H1 (cell line): Measurements from ENCODE around the gene HHIP. TPM values are rescaled to one million over a fixed set of nuclear protein-coding genes. Genes with fewer than 3 reads are reported as not detected.

ENCODE experiments used
- CTCF ChIA-PET: fragments of 300-600 bp; sonication (Branson Sonifier 250); formaldehyde crosslinking; loops from one replicate; lab custom pipeline; 2021; ENCODE audit not compliant: partially characterized antibody; lab: Charles Lee
- POLR2A ChIA-PET: fragments of 300-600 bp; sonication (Branson Sonifier 250); formaldehyde crosslinking; loops from one replicate; lab custom pipeline; 2021; ENCODE audit warnings: inconsistent platforms; ENCODE audit not compliant: partially characterized antibody; lab: Charles Lee
- DNase-seq, 2 experiments: peaks; one replicate each; pipeline versions ENCODE4 v3.0.0 to v3.0.0-alpha.2; 2010 to 2022; ENCODE audit warnings: low spot score in 2 of 2, low read depth in 1 of 2, mixed read lengths in 1 of 2
- FAIRE-seq: peaks from 2 replicates; lab custom pipeline; 2011; peaks lifted over from hg19 to GRCh38; lab: Jason Lieb, UNC
- H2AFZ ChIP-seq: 2 replicates; pipeline ENCODE4 v1.8.1; 2012; ENCODE audit warnings: low read length, inconsistent platforms
- H2AK5ac ChIP-seq: 2 replicates; pipeline ENCODE4 v1.6.1; 2013; ENCODE audit warnings: low read depth, low read length
- H2BK120ac ChIP-seq: replicated peaks from 2 replicates; pipeline ENCODE3; 2013; ENCODE audit warnings: low read depth, low read length, inconsistent platforms
- H2BK12ac ChIP-seq: 2 replicates; pipeline ENCODE4 v1.6.1; 2013; ENCODE audit warnings: low read depth, low read length
- H2BK15ac ChIP-seq: 2 replicates; pipeline ENCODE4 v1.6.1; 2013; ENCODE audit warnings: low read length
- H2BK20ac ChIP-seq: 2 replicates; pipeline ENCODE4 v1.6.1; 2013; ENCODE audit warnings: low read length
- H2BK5ac ChIP-seq: 2 replicates; pipeline ENCODE4 v1.6.1; 2013; ENCODE audit warnings: low read depth, low read length
- H3K14ac ChIP-seq: 2 replicates; pipeline ENCODE4 v1.6.1; 2013; ENCODE audit warnings: inconsistent platforms; ENCODE audit not compliant: insufficient read length
- H3K18ac ChIP-seq: 2 replicates; pipeline ENCODE4 v1.6.1; 2013; ENCODE audit warnings: low read length; ENCODE audit errors: extremely low read depth
- H3K23ac ChIP-seq: 2 replicates; pipeline ENCODE4 v1.6.1; 2013; ENCODE audit warnings: inconsistent platforms; ENCODE audit not compliant: insufficient read length
- H3K23me2 ChIP-seq: 2 replicates; pipeline ENCODE4 v1.6.1; 2013; ENCODE audit warnings: low read depth, low read length
- H3K27ac ChIP-seq: 2 replicates; pipeline ENCODE4 v1.6.1; 2011; ENCODE audit warnings: low read depth, low read length, inconsistent platforms
- H3K27me3 ChIP-seq, 4 experiments: replicated peaks in 1 of 4; 1 replicate in 1 of 4; 2 replicates in 3 of 4; pipeline versions ENCODE4 v1.6.1 to v1.8.1; 2011 to 2013; ENCODE audit warnings: low read length in 3 of 4, mild to moderate bottlenecking in 3 of 4, inconsistent platforms in 2 of 4, mixed read lengths in 2 of 4, moderate library complexity in 1 of 4; ENCODE audit not compliant: control insufficient read depth in 3 of 4, insufficient read depth in 3 of 4; ENCODE audit errors: extremely low read depth in 1 of 4
- H3K36me3 ChIP-seq, 4 experiments: 2 replicates each; pipeline versions ENCODE4 v1.6.1 to v1.8.1; 2011 to 2013; ENCODE audit warnings: mild to moderate bottlenecking in 4 of 4, low read length in 3 of 4, moderate library complexity in 2 of 4, control low read depth in 1 of 4, inconsistent platforms in 1 of 4; ENCODE audit not compliant: insufficient read depth in 4 of 4, control insufficient read depth in 2 of 4
- H3K4ac ChIP-seq: replicated peaks from 2 replicates; pipeline ENCODE3; 2013; ENCODE audit warnings: low read length, low read depth, mixed read lengths, inconsistent platforms; ENCODE audit not compliant: insufficient read length
- H3K4me1 ChIP-seq, 4 experiments: replicated peaks in 1 of 4; 1 replicate in 1 of 4; 2 replicates in 3 of 4; pipeline versions ENCODE4 v1.6.1 to v1.8.1; 2011 to 2013; ENCODE audit warnings: low read length in 3 of 4, inconsistent platforms in 2 of 4, mixed read lengths in 1 of 4; ENCODE audit not compliant: insufficient read depth in 4 of 4, control insufficient read depth in 3 of 4
- H3K4me2 ChIP-seq, 2 experiments: 2 replicates each; pipeline versions ENCODE4 v1.6.1 to v1.8.1; 2011 to 2013; ENCODE audit warnings: low read depth in 2 of 2, low read length in 2 of 2, control low read depth in 1 of 2, inconsistent platforms in 1 of 2, mild to moderate bottlenecking in 1 of 2; ENCODE audit not compliant: insufficient read depth in 1 of 2
- H3K4me3 ChIP-seq, 4 experiments: fragments of 200-600, 300-600 bp in 1 of 4; sonication (generic), shearing (Covaris generic), sonication (Bioruptor Twin) in 1 of 4; 2 replicates each; pipeline versions ENCODE4 v1.5.1 to v1.8.1; 2011 to 2016; ENCODE audit warnings: low read length in 4 of 4, low read depth in 3 of 4, control low read depth in 2 of 4, inconsistent platforms in 2 of 4, mild to moderate bottlenecking in 2 of 4, mixed read lengths in 1 of 4, moderate library complexity in 1 of 4; ENCODE audit not compliant: insufficient read depth in 2 of 4; ENCODE audit errors: extremely low read depth in 1 of 4
- H3K56ac ChIP-seq: replicated peaks from 2 replicates; pipeline ENCODE3; 2013; ENCODE audit warnings: low read depth, mild to moderate bottlenecking, mixed read lengths, low read length, inconsistent platforms; ENCODE audit not compliant: insufficient read length
- H3K79me1 ChIP-seq: 2 replicates; pipeline ENCODE4 v1.6.1; 2013; ENCODE audit warnings: low read depth, low read length, control low read depth
- H3K79me2 ChIP-seq, 2 experiments: 2 replicates each; pipeline versions ENCODE4 v1.6.1 to v1.8.1; 2012 to 2013; ENCODE audit warnings: low read length in 2 of 2, mild to moderate bottlenecking in 2 of 2, inconsistent platforms in 1 of 2; ENCODE audit not compliant: insufficient read depth in 2 of 2, control insufficient read depth in 1 of 2
- H3K9ac ChIP-seq, 4 experiments: replicated peaks in 1 of 4; 1 replicate in 1 of 4; 2 replicates in 3 of 4; pipeline versions ENCODE4 v1.6.1 to v1.8.1; 2011 to 2013; ENCODE audit warnings: low read depth in 3 of 4, low read length in 3 of 4, control low read depth in 2 of 4, mild to moderate bottlenecking in 2 of 4, moderate library complexity in 2 of 4, inconsistent platforms in 1 of 4; ENCODE audit errors: extremely low read depth in 1 of 4
- H3K9me3 ChIP-seq, 2 experiments: 2 replicates each; pipeline versions ENCODE4 v1.6.1 to v1.8.1; 2012 to 2013; ENCODE audit warnings: mild to moderate bottlenecking in 2 of 2, moderate library complexity in 2 of 2, control low read depth in 1 of 2, inconsistent platforms in 1 of 2, low read depth in 1 of 2, low read length in 1 of 2, mixed read lengths in 1 of 2; ENCODE audit not compliant: insufficient read depth in 2 of 2
- H4K20me1 ChIP-seq, 2 experiments: replicated peaks in 1 of 2; 2 replicates each; pipeline versions ENCODE3 to v1.8.1; 2011 to 2013; ENCODE audit warnings: inconsistent platforms in 2 of 2, low read length in 2 of 2, mild to moderate bottlenecking in 1 of 2; ENCODE audit not compliant: insufficient read depth in 2 of 2, control insufficient read depth in 1 of 2
- H4K5ac ChIP-seq: 2 replicates; pipeline ENCODE4 v1.6.1; 2013; ENCODE audit warnings: low read length, low read depth, mixed read lengths, inconsistent platforms; ENCODE audit not compliant: insufficient read length
- H4K8ac ChIP-seq: 2 replicates; pipeline ENCODE4 v1.8.0; 2013; ENCODE audit warnings: mild to moderate bottlenecking, moderate library complexity, low read length, inconsistent platforms; ENCODE audit not compliant: insufficient read depth; ENCODE audit errors: extremely low read depth
- H4K91ac ChIP-seq: replicated peaks from 2 replicates; pipeline ENCODE3; 2013; ENCODE audit warnings: low read length, mixed read lengths, inconsistent platforms; ENCODE audit not compliant: insufficient read length
- CHD2 ChIP-seq: IDR thresholded peaks from 2 replicates; pipeline ENCODE4 v1.6.1; 2012; ENCODE audit warnings: low read length, improper control_type of control experiment
- HDAC6 ChIP-seq: IDR thresholded peaks from one replicate; pipeline ENCODE4 v1.7.1; 2012; ENCODE audit warnings: low read depth, mild to moderate bottlenecking, inconsistent platforms, low read length, moderate library complexity
- SAP30 ChIP-seq: fragments of 300-600 bp; sonication (generic); IDR thresholded peaks from 2 replicates; pipeline ENCODE4 v1.7.1; 2012; ENCODE audit warnings: low read length, moderate library complexity, mild to moderate bottlenecking, inconsistent platforms; ENCODE audit not compliant: insufficient read depth, insufficient replicate concordance
- SIX5 ChIP-seq: IDR thresholded peaks from 2 replicates; pipeline ENCODE4 v1.6.1; 2011; ENCODE audit warnings: mild to moderate bottlenecking, low read depth, low read length
- SP1 ChIP-seq: IDR thresholded peaks from 2 replicates; pipeline ENCODE4 v1.6.1; 2011; ENCODE audit warnings: low read depth, low read length
- SUZ12 ChIP-seq: fragments of 200-600 bp; sonication (generic); IDR thresholded peaks from 2 replicates; pipeline ENCODE4 v1.6.1; 2012; ENCODE audit warnings: mild to moderate bottlenecking, inconsistent platforms, low read length, moderate library complexity, mixed read lengths
- TAF1 ChIP-seq: IDR thresholded peaks from 2 replicates; pipeline ENCODE4 v1.6.1; 2011; ENCODE audit warnings: mild to moderate bottlenecking, low read depth, low read length
- WGBS, 2 experiments: shearing (Covaris generic) in 1 of 2; methylation state at CpG; one replicate each; pipeline versions ENCODE4 v1.1.6 to v1.1.7; 2013 to 2015; ENCODE audit warnings: low lambda C conversion rate in 2 of 2, mixed read lengths in 2 of 2, inconsistent platforms in 1 of 2, low coverage in 1 of 2, missing lambda C conversion rate in 1 of 2; ENCODE audit not compliant: insufficient replicate concordance in 2 of 2, insufficient coverage in 1 of 2, insufficient read length in 1 of 2; ENCODE audit errors: extremely low coverage in 1 of 2, missing lambda C conversion rate in 1 of 2; 5-methylcytosine and 5-hydroxymethylcytosine counted together
- polyA plus RNA-seq, 7 experiments: library from polyadenylated mRNA; depleted of rRNA in 3 of 7; stranded (reverse) in 5 of 7; unstranded in 2 of 7; fragments of >200 nt in 5 of 7; fragments of 200-250 nt in 2 of 7; gene quantifications; 1 replicate in 5 of 7; 2 replicates in 1 of 7; 4 replicates in 1 of 7; pipeline versions ENCODE4 v1.2.1 to v1.2.3, GENCODE V29; 2011 to 2013; ENCODE audit warnings: missing spikeins in 2 of 7, mixed read lengths in 2 of 7
- total RNA-seq: library from RNA; stranded (reverse); fragmentation: NEBNext Ultra II Directional; extraction: Animal tissue kit (Norgen Biotek cat#: 25700); gene quantifications from 2 replicates; pipeline ENCODE4 v1.2.1, GENCODE V29; 2021

HHIP gene
- total and polyA plus RNA-seq, 2 of the 8 experiments (the other 6 are each of a cell fraction or from before 2014, with no cell fraction given): 0.05 to 1.3 TPM

GRCh38 chr4:144655491-144655890 lies 9.5 kb downstream of the HHIP start:
- no peak for DNase-seq
- Histone ChIP-seq H3K56ac (no peak overlapping the region), H2BK5ac (no peak overlapping the region), H2AK5ac (no peak overlapping the region), H3K9ac (no peak overlapping the region), H3K23me2 (no peaks in the 10 kb centered on the region), H3K27me3 (no peaks in the 10 kb centered on the region), H2AFZ (no peak overlapping the region), H3K4ac (no peak overlapping the region), H2BK15ac (no peak overlapping the region), H3K79me2 (no peaks in the 10 kb centered on the region), H4K8ac (no peak overlapping the region), H3K79me1 (no peaks in the 10 kb centered on the region), H3K36me3 (no peaks in the 10 kb centered on the region), H4K5ac (no peak overlapping the region), H3K9me3 (no peaks in the 10 kb centered on the region), H3K18ac (no peak overlapping the region), H2BK12ac (no peak overlapping the region), H4K20me1 (no peaks in the 10 kb centered on the region), H2BK20ac (no peak overlapping the region), H4K91ac (no peak overlapping the region), H2BK120ac (no peak overlapping the region), H3K4me2 (no peak overlapping the region), H3K4me3 (no peak overlapping the region), H3K27ac (no peak overlapping the region), H3K4me1 (peaks cover 0 to 5% (median 0%) of the 10 kb centered on the region in 4 experiments; a peak in 2 of 7 replicates), H3K23ac (no peak overlapping the region), H3K14ac (no peak overlapping the region)
- ChIA-PET CTCF (interaction anchor here (0.7 kb wide), 1 partner anchor 43 kb away, joined by 3 read pairs; no protein-coding TSS in a partner anchor), POLR2A (no interaction called here)
- 85% methylated on average over 2 of the region's 2 CpGs; no CpG with 5 or more reads in 1 of the 2 experiments for WGBS, 2 experiments
- FAIRE-seq: no peak
- no peak for TF ChIP-seq SIX5
- no peak for TF ChIP-seq SP1
- no peak for TF ChIP-seq HDAC6
- no peak for TF ChIP-seq TAF1
- TF ChIP-seq SUZ12: no peak
- no peak for TF ChIP-seq SAP30
- no peak for TF ChIP-seq CHD2
